CD14-positive monocyte (primary cell): ENCODE measurements around the gene RIN2. TPM values are rescaled to one million over a fixed set of nuclear protein-coding genes. Genes with fewer than 3 reads are reported as not detected.
A peak's percentile ranks its signal among the peaks of the same experiment; 100 is the strongest.

ENCODE experiments used
- DNase-seq, 3 donors: peaks; one replicate each; pipeline ENCODE4 v3.0.0-alpha.2; 2011 to 2022
- H2AFZ ChIP-seq: 2 replicates; pipeline ENCODE4 v1.6.0; 2012; ENCODE audit warnings: mild to moderate bottlenecking, low read depth, low read length, inconsistent platforms; ENCODE audit not compliant: insufficient read depth, poor library complexity, severe bottlenecking
- H3K27ac ChIP-seq, 2 donors: 1 replicate in 1 of 2; 2 replicates in 1 of 2; pipeline ENCODE4 v1.5.1; 2012 to 2013; ENCODE audit warnings: low read length in 2 of 2, control low read depth in 1 of 2, inconsistent platforms in 1 of 2, low read depth in 1 of 2, mild to moderate bottlenecking in 1 of 2
- H3K27me3 ChIP-seq, 2 donors: one replicate each; pipeline versions ENCODE4 v1.6.0 to v1.6.1; 2011 to 2013; ENCODE audit warnings: low read length in 2 of 2; ENCODE audit not compliant: control insufficient read depth in 2 of 2, insufficient read depth in 2 of 2
- H3K36me3 ChIP-seq, 2 donors: replicated peaks in 1 of 2; 1 replicate in 1 of 2; 2 replicates in 1 of 2; pipeline versions ENCODE4 v1.5.1 to v1.6.1; 2012 to 2013; ENCODE audit warnings: low read length in 2 of 2, control low read depth in 1 of 2, inconsistent platforms in 1 of 2, mild to moderate bottlenecking in 1 of 2; ENCODE audit not compliant: insufficient read depth in 2 of 2, control insufficient read depth in 1 of 2
- H3K4me1 ChIP-seq, 2 donors: 1 replicate in 1 of 2; 2 replicates in 1 of 2; pipeline versions ENCODE4 v1.5.1 to v1.6.1; 2012 to 2013; ENCODE audit warnings: low read length in 2 of 2, control low read depth in 1 of 2, inconsistent platforms in 1 of 2, mild to moderate bottlenecking in 1 of 2, moderate library complexity in 1 of 2; ENCODE audit not compliant: insufficient read depth in 2 of 2, control insufficient read depth in 1 of 2
- H3K4me2 ChIP-seq: replicated peaks from 2 replicates; pipeline ENCODE3; 2012; ENCODE audit warnings: low read length, moderate library complexity, mild to moderate bottlenecking; ENCODE audit not compliant: poor library complexity, severe bottlenecking; ENCODE audit errors: extremely low read depth
- H3K4me3 ChIP-seq, 3 experiments: fragments of 200-600 bp in 1 of 3; sonication (generic) in 1 of 3; replicated peaks in 1 of 3; 1 replicate in 2 of 3; 2 replicates in 1 of 3; pipeline ENCODE4 v1.5.1; 2011 to 2013; ENCODE audit warnings: low read length in 3 of 3, mild to moderate bottlenecking in 3 of 3, control low read depth in 2 of 3, low read depth in 2 of 3, inconsistent platforms in 1 of 3, moderate library complexity in 1 of 3
- H3K79me2 ChIP-seq: 2 replicates; pipeline ENCODE4 v1.6.0; 2012; ENCODE audit warnings: mild to moderate bottlenecking, control low read depth, inconsistent platforms, low read length, moderate library complexity; ENCODE audit not compliant: insufficient read depth
- H3K9ac ChIP-seq: 2 replicates; pipeline ENCODE4 v1.6.0; 2017; ENCODE audit warnings: low read length, mild to moderate bottlenecking; ENCODE audit not compliant: insufficient read depth, poor library complexity, severe bottlenecking
- H3K9me3 ChIP-seq, 2 donors: replicated peaks in 1 of 2; 1 replicate in 1 of 2; 2 replicates in 1 of 2; pipeline versions ENCODE4 v1.5.1 to v1.6.1; 2012 to 2013; ENCODE audit warnings: low read length in 2 of 2, control low read depth in 1 of 2; ENCODE audit not compliant: control insufficient read depth in 1 of 2, insufficient read depth in 1 of 2
- H4K20me1 ChIP-seq: 2 replicates; pipeline ENCODE4 v1.6.0; 2012; ENCODE audit warnings: mild to moderate bottlenecking, low read length, control low read depth, moderate library complexity; ENCODE audit not compliant: insufficient read depth
- H3K27ac Mint-ChIP-seq, 7 donors: one replicate each; pipeline ENCODE4 v1.8.0; 2020; ENCODE audit warnings: mild to moderate bottlenecking in 7 of 7, mixed read lengths in 7 of 7, moderate library complexity in 6 of 7, inconsistent platforms in 2 of 7
- H3K27me3 Mint-ChIP-seq, 3 donors: one replicate each; pipeline ENCODE4 v1.8.0; 2021 to 2022; ENCODE audit warnings: low read depth in 3 of 3, mild to moderate bottlenecking in 3 of 3, mixed read lengths in 3 of 3, moderate library complexity in 3 of 3, inconsistent platforms in 1 of 3
- H3K36me3 Mint-ChIP-seq, 2 donors: one replicate each; pipeline ENCODE4 v1.8.0; 2020; ENCODE audit warnings: mixed read lengths in 2 of 2, inconsistent platforms in 1 of 2, mild to moderate bottlenecking in 1 of 2
- H3K4me1 Mint-ChIP-seq: one replicate; pipeline ENCODE4 v1.8.0; 2020; ENCODE audit warnings: mild to moderate bottlenecking, mixed read lengths
- H3K4me3 Mint-ChIP-seq, 2 donors: one replicate each; pipeline ENCODE4 v1.8.0; 2020; ENCODE audit warnings: mild to moderate bottlenecking in 2 of 2, mixed read lengths in 2 of 2, moderate library complexity in 1 of 2
- H3K9me3 Mint-ChIP-seq, 7 donors: one replicate each; pipeline ENCODE4 v1.8.0; 2020 to 2022; ENCODE audit warnings: mixed read lengths in 7 of 7, mild to moderate bottlenecking in 6 of 7, moderate library complexity in 6 of 7, inconsistent platforms in 2 of 7
- WGBS: methylation state at CpG from one replicate; pipeline ENCODE4 v1.1.5; 2013; ENCODE audit warnings: missing lambda C conversion rate; ENCODE audit not compliant: insufficient coverage; 5-methylcytosine and 5-hydroxymethylcytosine counted together
- intact Hi-C, 2 donors: fragments of 100-400 bp; cut with micrococcal nuclease; formaldehyde crosslinking; loops; one replicate each; pipeline versions ENCODE4 v1.15.0 to v1.15.1; 2023
- polyA plus RNA-seq, 3 donors: library from polyadenylated mRNA; depleted of rRNA in 1 of 3; unstranded in 2 of 3; stranded (reverse) in 1 of 3; fragments of 300-500 nt in 2 of 3; fragments of >200 nt in 1 of 3; fragmentation: Illumina TruSeq in 2 of 3; gene quantifications; 1 replicate in 2 of 3; 2 replicates in 1 of 3; pipeline ENCODE4 v1.2.3, GENCODE V29; 2012 to 2021
- TF ChIP-seq, protein P1 (sequence below): fragments of 200-600 bp; IDR thresholded peaks from one replicate; pipeline ENCODE4 v1.8.0; 2022; ENCODE audit warnings: antibody characterized with exemption, mild to moderate bottlenecking

RIN2 gene
- polyA plus RNA-seq, 3 donors, result 5.6 to 25.4 (median 15.4) TPM

DNA sequence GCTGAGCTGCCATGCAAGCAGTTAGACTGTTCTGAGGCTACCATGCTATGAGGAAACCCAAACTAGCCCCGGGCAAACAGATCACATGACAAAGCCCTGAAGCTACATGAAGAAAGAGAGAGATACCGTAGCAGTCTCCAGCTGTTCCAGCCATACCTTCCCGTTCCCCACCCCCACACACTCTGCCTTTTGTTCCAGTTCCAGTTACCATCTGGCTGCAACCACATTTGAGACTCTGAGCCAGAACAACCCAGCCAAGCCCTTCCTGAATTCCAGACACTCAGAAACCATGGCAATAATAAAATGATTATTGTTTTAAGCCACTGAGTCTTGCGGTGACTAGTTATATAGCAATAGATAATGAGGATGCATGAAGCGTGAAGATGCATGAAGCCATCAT is 28.3 kb downstream of the RIN2 start:
- no peak overlapping the region for H3K4me2 ChIP-seq
- H3K36me3 Mint-ChIP-seq, result peaks cover 13 to 14% of the 10 kb centered on the region in 2 donors
- no peaks in the 10 kb centered on the region for H3K79me2 ChIP-seq
- DNase-seq, result no peak
- peaks cover 19 to 20% of the 10 kb centered on the region in 2 donors for H3K4me1 ChIP-seq
- no peaks in the 10 kb centered on the region for H3K36me3 ChIP-seq
- TF ChIP-seq, protein P1, sequence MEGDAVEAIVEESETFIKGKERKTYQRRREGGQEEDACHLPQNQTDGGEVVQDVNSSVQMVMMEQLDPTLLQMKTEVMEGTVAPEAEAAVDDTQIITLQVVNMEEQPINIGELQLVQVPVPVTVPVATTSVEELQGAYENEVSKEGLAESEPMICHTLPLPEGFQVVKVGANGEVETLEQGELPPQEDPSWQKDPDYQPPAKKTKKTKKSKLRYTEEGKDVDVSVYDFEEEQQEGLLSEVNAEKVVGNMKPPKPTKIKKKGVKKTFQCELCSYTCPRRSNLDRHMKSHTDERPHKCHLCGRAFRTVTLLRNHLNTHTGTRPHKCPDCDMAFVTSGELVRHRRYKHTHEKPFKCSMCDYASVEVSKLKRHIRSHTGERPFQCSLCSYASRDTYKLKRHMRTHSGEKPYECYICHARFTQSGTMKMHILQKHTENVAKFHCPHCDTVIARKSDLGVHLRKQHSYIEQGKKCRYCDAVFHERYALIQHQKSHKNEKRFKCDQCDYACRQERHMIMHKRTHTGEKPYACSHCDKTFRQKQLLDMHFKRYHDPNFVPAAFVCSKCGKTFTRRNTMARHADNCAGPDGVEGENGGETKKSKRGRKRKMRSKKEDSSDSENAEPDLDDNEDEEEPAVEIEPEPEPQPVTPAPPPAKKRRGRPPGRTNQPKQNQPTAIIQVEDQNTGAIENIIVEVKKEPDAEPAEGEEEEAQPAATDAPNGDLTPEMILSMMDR, result no peak
- H3K9ac ChIP-seq, result no peak overlapping the region
- H3K27me3 ChIP-seq, result no peaks in the 10 kb centered on the region
- H3K27me3 Mint-ChIP-seq, result no peaks in the 10 kb centered on the region
- no peak overlapping the region for H3K4me3 Mint-ChIP-seq
- intact Hi-C loops, result loop anchor here in 1 of 2 donors (10.0 kb wide), 1 partner anchor 208 kb away; no protein-coding TSS in a partner anchor
- H3K9me3 Mint-ChIP-seq, result peaks cover 0 to 4% (median 0%) of the 10 kb centered on the region in 7 donors
- H3K27ac ChIP-seq, result no peak overlapping the region
- H3K9me3 ChIP-seq, result peaks cover 0 to 3% of the 10 kb centered on the region in 2 donors
- peak overlapping the region in 1 of 7 donors; percentile 58 for H3K27ac Mint-ChIP-seq
- no peak overlapping the region for H3K4me3 ChIP-seq
- no peak overlapping the region for H2AFZ ChIP-seq
- H3K4me1 Mint-ChIP-seq, result peaks cover 22% of the 10 kb centered on the region
- H4K20me1 ChIP-seq, result peaks cover 19% of the 10 kb centered on the region
- WGBS, result 50% methylated on average over 2 of the region's 5 CpGs

DNA sequence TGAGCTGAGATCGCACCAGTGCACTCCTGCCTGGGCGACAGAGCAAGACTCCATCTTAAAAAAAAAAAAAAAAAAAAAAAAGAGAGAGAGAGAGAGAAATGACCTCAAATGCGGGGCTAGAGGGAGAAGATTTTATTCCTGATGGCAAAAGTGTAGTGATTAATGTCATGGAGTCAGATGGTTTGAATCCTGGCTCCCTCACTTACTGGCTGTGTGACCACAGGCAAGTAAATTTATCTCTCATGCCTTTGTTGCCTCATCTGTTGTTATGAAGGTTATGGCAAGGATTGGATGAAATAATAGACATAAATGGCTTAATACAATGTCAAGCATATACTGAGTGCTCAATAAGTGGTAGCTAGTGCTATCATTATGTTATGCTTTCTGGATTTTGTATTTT is 29.3 kb downstream of the RIN2 start:
- peaks cover 0 to 4% (median 0%) of the 10 kb centered on the region in 7 donors for H3K9me3 Mint-ChIP-seq
- Histone ChIP-seq H3K9me3 (peaks cover 0 to 3% of the 10 kb centered on the region in 2 donors), H3K79me2 (no peaks in the 10 kb centered on the region), H3K36me3 (peaks cover 0 to 2% of the 10 kb centered on the region in 2 donors), H3K9ac (no peak overlapping the region), H3K4me1 (peaks cover 16 to 18% of the 10 kb centered on the region in 2 donors), H3K27me3 (no peaks in the 10 kb centered on the region), H2AFZ (no peak overlapping the region), H3K4me3 (no peak overlapping the region), H3K4me2 (no peak overlapping the region), H4K20me1 (peaks cover 19% of the 10 kb centered on the region), H3K27ac (no peak overlapping the region)
- no CpG with 5 or more reads among the region's 3 CpGs for WGBS
- TF ChIP-seq, protein P1, result no peak
- peaks cover 0 to under 1% (median 0%) of the 10 kb centered on the region in 3 donors for H3K27me3 Mint-ChIP-seq
- DNase-seq, result no peak
- H3K4me3 Mint-ChIP-seq, result no peak overlapping the region
- no peak overlapping the region for H3K27ac Mint-ChIP-seq
- peaks cover 13 to 17% of the 10 kb centered on the region in 2 donors for H3K36me3 Mint-ChIP-seq
- peaks cover 20% of the 10 kb centered on the region for H3K4me1 Mint-ChIP-seq
- intact Hi-C loops, result loop anchor here in 1 of 2 donors (10.0 kb wide), 1 partner anchor 207 kb away; no protein-coding TSS in a partner anchor
